ENCODE data around the gene STXBP1. TPM values are rescaled to one million over a fixed set of nuclear protein-coding genes. Genes with fewer than 3 reads are reported as not detected.

STXBP1 gene
- total and polyA plus RNA-seq, 4 donors: 19.2 to 65.8 (median 46.7) TPM

- TF ChIP-seq, protein P1, sequence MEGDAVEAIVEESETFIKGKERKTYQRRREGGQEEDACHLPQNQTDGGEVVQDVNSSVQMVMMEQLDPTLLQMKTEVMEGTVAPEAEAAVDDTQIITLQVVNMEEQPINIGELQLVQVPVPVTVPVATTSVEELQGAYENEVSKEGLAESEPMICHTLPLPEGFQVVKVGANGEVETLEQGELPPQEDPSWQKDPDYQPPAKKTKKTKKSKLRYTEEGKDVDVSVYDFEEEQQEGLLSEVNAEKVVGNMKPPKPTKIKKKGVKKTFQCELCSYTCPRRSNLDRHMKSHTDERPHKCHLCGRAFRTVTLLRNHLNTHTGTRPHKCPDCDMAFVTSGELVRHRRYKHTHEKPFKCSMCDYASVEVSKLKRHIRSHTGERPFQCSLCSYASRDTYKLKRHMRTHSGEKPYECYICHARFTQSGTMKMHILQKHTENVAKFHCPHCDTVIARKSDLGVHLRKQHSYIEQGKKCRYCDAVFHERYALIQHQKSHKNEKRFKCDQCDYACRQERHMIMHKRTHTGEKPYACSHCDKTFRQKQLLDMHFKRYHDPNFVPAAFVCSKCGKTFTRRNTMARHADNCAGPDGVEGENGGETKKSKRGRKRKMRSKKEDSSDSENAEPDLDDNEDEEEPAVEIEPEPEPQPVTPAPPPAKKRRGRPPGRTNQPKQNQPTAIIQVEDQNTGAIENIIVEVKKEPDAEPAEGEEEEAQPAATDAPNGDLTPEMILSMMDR (IDR thresholded peaks at IDR 0.05; ENCODE audit: control extremely low read depth, extremely low read depth): no peak
- Histone ChIP-seq H3K9me3 (ENCODE audit: control insufficient read depth in 4 of 4, insufficient read depth in 3 of 4, low read length in 3 of 4) (peaks cover 0 to 3% (median 0%) of the 10 kb centered on the region in 4 donors), H3K27me3 (ENCODE audit: control insufficient read depth in 3 of 3, insufficient read depth in 3 of 3, low read length in 2 of 3) (no peaks in the 10 kb centered on the region), H3K4me1 (ENCODE audit: control insufficient read depth in 5 of 5, insufficient read depth in 5 of 5, low read length in 5 of 5) (peaks cover 0 to 3% (median 0%) of the 10 kb centered on the region in 5 donors), H3K9ac (ENCODE audit: insufficient read depth in 1 of 2, low read length in 2 of 2) (no peak overlapping the region), H3K27ac (ENCODE audit: low read depth in 1 of 2, low read length in 1 of 2) (no peak overlapping the region), H3K4me3 (no peak overlapping the region), H3K36me3 (ENCODE audit: control insufficient read depth in 4 of 4, insufficient read depth in 4 of 4, low read length in 4 of 4) (no peaks in the 10 kb centered on the region)
- DNase-seq (no peak), ATAC-seq (ENCODE audit: insufficient read depth, low FRiP score) (no peak)
- WGBS, 2 donors: 57 to 60% methylated on average over 5 of the region's 5 CpGs
These were observed 23.2 kb upstream of the STXBP1 start for GRCh38 chr9:127588740-127589506.

DNA sequence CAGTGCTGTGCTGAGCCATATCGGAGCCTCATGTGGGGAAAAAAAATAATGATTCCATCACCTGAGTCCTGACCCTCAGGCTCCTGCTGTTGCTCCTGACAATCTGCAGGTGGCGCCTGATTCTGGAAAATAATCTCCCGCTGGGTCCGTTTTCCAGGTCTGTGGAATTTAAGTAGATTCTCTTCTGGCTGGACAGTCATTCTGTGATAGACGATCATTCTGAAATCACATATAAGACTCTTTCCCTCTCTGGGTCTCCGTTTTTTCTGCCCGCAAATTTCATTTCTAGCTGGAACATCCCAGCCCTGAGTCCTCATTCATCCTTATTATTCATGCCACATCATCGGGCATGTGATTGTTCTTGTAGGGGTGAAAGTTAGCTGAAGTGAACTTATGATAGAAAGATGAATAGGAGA, 22.1 kb upstream of the STXBP1 start:
- H3K4me3 ChIP-seq: no peak overlapping the region
- peaks cover 0 to 3% (median 0%) of the 10 kb centered on the region in 5 donors for H3K4me1 ChIP-seq (ENCODE audit: control insufficient read depth in 5 of 5, insufficient read depth in 5 of 5, low read length in 5 of 5)
- H3K27me3 ChIP-seq (ENCODE audit: control insufficient read depth in 3 of 3, insufficient read depth in 3 of 3, low read length in 2 of 3): no peaks in the 10 kb centered on the region
- H3K36me3 ChIP-seq (ENCODE audit: control insufficient read depth in 4 of 4, insufficient read depth in 4 of 4, low read length in 4 of 4): no peaks in the 10 kb centered on the region
- H3K27ac ChIP-seq (ENCODE audit: low read depth in 1 of 2, low read length in 1 of 2): no peak overlapping the region
- 9 to 17% methylated on average over 8 of the region's 8 CpGs for WGBS, 2 donors
- no peak overlapping the region for H3K9ac ChIP-seq (ENCODE audit: insufficient read depth in 1 of 2, low read length in 2 of 2)
- H3K9me3 ChIP-seq (ENCODE audit: control insufficient read depth in 4 of 4, insufficient read depth in 3 of 4, low read length in 3 of 4): peaks cover 0 to 3% (median 0%) of the 10 kb centered on the region in 4 donors
- DNase-seq: peak; percentile 79 to 89 (median 87)
- ATAC-seq (ENCODE audit: insufficient read depth, low FRiP score): peak; percentile 42
- TF ChIP-seq, protein P1 (IDR thresholded peaks at IDR 0.05; ENCODE audit: control extremely low read depth, extremely low read depth): peak; percentile 91

- no peaks in the 10 kb centered on the region for H3K9me3 ChIP-seq (ENCODE audit: control insufficient read depth in 4 of 4, insufficient read depth in 3 of 4, low read length in 3 of 4)
- H3K27ac ChIP-seq (ENCODE audit: low read depth in 1 of 2, low read length in 1 of 2): no peak overlapping the region
- H3K36me3 ChIP-seq (ENCODE audit: control insufficient read depth in 4 of 4, insufficient read depth in 4 of 4, low read length in 4 of 4): no peaks in the 10 kb centered on the region
- WGBS, 2 donors: 46 to 63% methylated on average over 5 of the region's 5 CpGs
- TF ChIP-seq, protein P1 (IDR thresholded peaks at IDR 0.05; ENCODE audit: control extremely low read depth, extremely low read depth): no peak
- ATAC-seq (ENCODE audit: insufficient read depth, low FRiP score) (no peak), DNase-seq (no peak)
- H3K9ac ChIP-seq (ENCODE audit: insufficient read depth in 1 of 2, low read length in 2 of 2): no peak overlapping the region
- no peak overlapping the region for H3K4me3 ChIP-seq
- H3K27me3 ChIP-seq (ENCODE audit: control insufficient read depth in 3 of 3, insufficient read depth in 3 of 3, low read length in 2 of 3): no peaks in the 10 kb centered on the region
- peaks cover 0 to 2% (median 0%) of the 10 kb centered on the region in 5 donors for H3K4me1 ChIP-seq (ENCODE audit: control insufficient read depth in 5 of 5, insufficient read depth in 5 of 5, low read length in 5 of 5)
These were observed 16.5 kb upstream of the STXBP1 start for GRCh38 chr9:127595611-127596010.
